NCI-H128 (cell line): ENCODE results near the gene ST8SIA4.

Source experiments
- DNase-seq: peaks from one replicate; lab custom pipeline; 2025; ENCODE audit not compliant: unreplicated experiment; lab: John Stamatoyannopoulos, UW

ST8SIA4 gene

GRCh38 chr5:100903039-100903887, at the start of gene ST8SIA4:
Gene ST8SIA4, minus strand, starts transcription at chr5:100903282. Its CDS starts 327 bp downstream, at chr5:100902955.
- DNase-seq: peak; percentile 78

GRCh38 chr5:100950985-100951384, 47.9 kb upstream of the ST8SIA4 start:
- no peak for DNase-seq

- DNase-seq: no peak
These were observed 10.2 kb upstream of the ST8SIA4 start for GRCh38 chr5:100913298-100913697.

GRCh38 chr5:100909034-100909433, 6.0 kb upstream of the ST8SIA4 start:
- DNase-seq: no peak

- no peak for DNase-seq
These were observed 2.3 kb upstream of the ST8SIA4 start for GRCh38 chr5:100905259-100905914.

- no peak for DNase-seq
These were observed 1.3 kb upstream of the ST8SIA4 start for GRCh38 chr5:100904259-100904861.

GRCh38 chr5:100902440-100903038, 543 bp downstream of the ST8SIA4 start:
- DNase-seq: no peak

- no peak for DNase-seq
These were observed 1.2 kb downstream of the ST8SIA4 start for GRCh38 chr5:100901821-100902341.

GRCh38 chr5:100900796-100901781, 2.0 kb downstream of the ST8SIA4 start:
- peak; percentile 31 for DNase-seq

GRCh38 chr5:100900142-100900795, 2.8 kb downstream of the ST8SIA4 start:
- DNase-seq: no peak

- DNase-seq: no peak
These were observed 3.4 kb downstream of the ST8SIA4 start for GRCh38 chr5:100899675-100900074.

GRCh38 chr5:100898504-100899346, 4.4 kb downstream of the ST8SIA4 start:
- DNase-seq: no peak

- DNase-seq: no peak
These were observed 7.0 kb downstream of the ST8SIA4 start for GRCh38 chr5:100896054-100896453.

- no peak for DNase-seq
These were observed 12.5 kb downstream of the ST8SIA4 start for GRCh38 chr5:100890461-100891008.

- DNase-seq: no peak
These were observed 13.2 kb downstream of the ST8SIA4 start for GRCh38 chr5:100889896-100890295.

- DNase-seq: no peak
These were observed 13.8 kb downstream of the ST8SIA4 start for GRCh38 chr5:100889165-100889743.

- no peak for DNase-seq
These were observed 25.8 kb downstream of the ST8SIA4 start for GRCh38 chr5:100877274-100877673.
